ENCODE results near the gene KRT17.

- TF ChIP-seq CTCF (conservative IDR thresholded peaks at IDR 0.05): no peak
- TF ChIP-seq EZH2 (IDR thresholded peaks at IDR 0.05; ENCODE audit: low read depth): no peak
Measured at GRCh38 chr17:41595585-41595984, 28.8 kb downstream of the KRT17 start.

All from PC-9 (cell line).